ENCODE data around the gene RIMKLA.

The RIMKLA gene

GRCh38 chr1:42372796-42373195, 7.8 kb upstream of the RIMKLA start:
- DNase-seq: no peak

- no peak for DNase-seq
Measured at GRCh38 chr1:42379794-42380585, 602 bp upstream of the RIMKLA start.

GRCh38 chr1:42381280-42381673, 685 bp downstream of the RIMKLA start:
- DNase-seq: no peak

- no peak for DNase-seq
Measured at GRCh38 chr1:42385283-42385682, 4.7 kb downstream of the RIMKLA start.

- no peak for DNase-seq
Measured at GRCh38 chr1:42386051-42386450, 5.5 kb downstream of the RIMKLA start.

- no peak for DNase-seq
Measured at GRCh38 chr1:42392255-42392654, 11.7 kb downstream of the RIMKLA start.

- DNase-seq: no peak
Measured at GRCh38 chr1:42392967-42393848, 12.6 kb downstream of the RIMKLA start.

GRCh38 chr1:42399315-42400100, 18.9 kb downstream of the RIMKLA start:
- no peak for DNase-seq

GRCh38 chr1:42403880-42404400, 23.3 kb downstream of the RIMKLA start:
- no peak for DNase-seq

GRCh38 chr1:42414551-42415496, 34.2 kb downstream of the RIMKLA start:
- DNase-seq: no peak

GRCh38 chr1:42417166-42417565, 36.6 kb downstream of the RIMKLA start:
- DNase-seq: no peak

- DNase-seq: no peak
Measured at GRCh38 chr1:42418516-42418915, 37.9 kb downstream of the RIMKLA start.

- DNase-seq: no peak
Measured at GRCh38 chr1:42419126-42419821, 38.7 kb downstream of the RIMKLA start.

GRCh38 chr1:42420121-42420520, 39.5 kb downstream of the RIMKLA start:
- no peak for DNase-seq

- DNase-seq: no peak
Measured at GRCh38 chr1:42420911-42421585, 40.5 kb downstream of the RIMKLA start.

- no peak for DNase-seq
Measured at GRCh38 chr1:42422737-42423136, 42.1 kb downstream of the RIMKLA start.

- no peak for DNase-seq
Measured at GRCh38 chr1:42423681-42424080, 43.1 kb downstream of the RIMKLA start.

GRCh38 chr1:42424201-42424600, 43.6 kb downstream of the RIMKLA start:
- no peak for DNase-seq

- DNase-seq: no peak
Measured at GRCh38 chr1:42427240-42427639, 46.6 kb downstream of the RIMKLA start.

GRCh38 chr1:42429603-42430002, 49.0 kb downstream of the RIMKLA start:
- no peak for DNase-seq
